Endodermal cell (in vitro differentiated cells): ENCODE results near the gene ZIC2. TPM values are rescaled to one million over a fixed set of nuclear protein-coding genes. Genes with fewer than 3 reads are reported as not detected.

Experiments
- DNase-seq: peaks from one replicate; pipeline ENCODE4 v3.0.0-alpha.2; 2017
- H3K27ac ChIP-seq: 2 replicates; pipeline ENCODE4 v1.5.1; 2013; ENCODE audit warnings: mild to moderate bottlenecking, low read depth, low read length, moderate library complexity
- H3K27me3 ChIP-seq: 2 replicates; pipeline ENCODE4 v1.6.1; 2013; ENCODE audit warnings: mild to moderate bottlenecking, low read length, moderate library complexity; ENCODE audit not compliant: insufficient read depth, control insufficient read depth, poor library complexity, severe bottlenecking
- H3K36me3 ChIP-seq: 2 replicates; pipeline ENCODE4 v1.7.0; 2013; ENCODE audit warnings: mild to moderate bottlenecking, low read length, moderate library complexity; ENCODE audit not compliant: control insufficient read depth, insufficient read depth
- H3K4me1 ChIP-seq: one replicate; pipeline ENCODE4 v1.7.0; 2013; ENCODE audit warnings: low read length; ENCODE audit not compliant: control insufficient read depth, insufficient read depth
- H3K4me3 ChIP-seq: 2 replicates; pipeline ENCODE4 v1.5.1; 2013; ENCODE audit warnings: mild to moderate bottlenecking, low read length, moderate library complexity
- H3K9ac ChIP-seq: 2 replicates; pipeline ENCODE4 v1.6.1; 2013; ENCODE audit warnings: mild to moderate bottlenecking, low read length, moderate library complexity; ENCODE audit not compliant: poor library complexity, severe bottlenecking; ENCODE audit errors: extremely low read depth
- H3K9me3 ChIP-seq: 2 replicates; pipeline ENCODE4 v1.6.1; 2013; ENCODE audit warnings: mild to moderate bottlenecking, low read length, moderate library complexity; ENCODE audit not compliant: control insufficient read depth
- H3K27ac Mint-ChIP-seq: 2 replicates; pipeline ENCODE4 v1.8.0; 2020; ENCODE audit warnings: mixed read lengths
- H3K27me3 Mint-ChIP-seq: 2 replicates; pipeline ENCODE4 v1.8.0; 2021; ENCODE audit warnings: mild to moderate bottlenecking, mixed read lengths; ENCODE audit not compliant: insufficient read depth
- H3K36me3 Mint-ChIP-seq: 2 replicates; pipeline ENCODE4 v1.8.0; 2020; ENCODE audit warnings: low read depth, mixed read lengths
- H3K4me1 Mint-ChIP-seq: 2 replicates; pipeline ENCODE4 v1.8.0; 2020; ENCODE audit warnings: mixed read lengths
- H3K4me3 Mint-ChIP-seq: 2 replicates; pipeline ENCODE4 v1.8.0; 2020; ENCODE audit warnings: mild to moderate bottlenecking, moderate library complexity, mixed read lengths
- H3K9me3 Mint-ChIP-seq: 2 replicates; pipeline ENCODE4 v1.8.0; 2020; ENCODE audit warnings: mild to moderate bottlenecking, mixed read lengths
- CTCF ChIP-seq: fragments of 200-600 bp; sonication (generic); conservative IDR thresholded peaks from 2 replicates; pipeline ENCODE4 v1.5.0; 2021; ENCODE audit warnings: antibody characterized with exemption, mild to moderate bottlenecking
- WGBS, 2 experiments: methylation state at CpG; one replicate each; pipeline versions ENCODE4 v1.1.5 to v1.1.7; 2013; ENCODE audit warnings: missing lambda C conversion rate in 2 of 2, mixed read lengths in 1 of 2; ENCODE audit not compliant: insufficient coverage in 1 of 2, insufficient read length in 1 of 2; 5-methylcytosine and 5-hydroxymethylcytosine counted together
- total RNA-seq, 2 donors: library from RNA; stranded (reverse); fragmentation: NEBNext Ultra II Directional in 1 of 2; extraction: Animal tissue kit (Norgen Biotek cat#: 25700) in 1 of 2; gene quantifications; 2 replicates in 1 of 2; 3 replicates in 1 of 2; pipeline ENCODE4 v1.2.1, GENCODE V29; 2021

Gene ZIC2
- total RNA-seq, 2 donors from 2014 or later: 182 to 301 TPM

GRCh38 chr13:99967869-99968520, 13.6 kb upstream of the ZIC2 start:
- Mint-ChIP-seq H3K9me3 (no peaks in the 10 kb centered on the region), H3K27ac (peak overlapping the region; percentile 80), H3K27me3 (peaks cover 29% of the 10 kb centered on the region), H3K36me3 (peaks cover 16% of the 10 kb centered on the region), H3K4me3 (peak overlapping the region; percentile 81), H3K4me1 (peaks cover 25% of the 10 kb centered on the region)
- Histone ChIP-seq H3K4me1 (peaks cover 5% of the 10 kb centered on the region), H3K27me3 (peaks cover 16% of the 10 kb centered on the region), H3K9ac (peak overlapping the region; percentile 80), H3K4me3 (peak overlapping the region; percentile 97), H3K9me3 (no peaks in the 10 kb centered on the region), H3K27ac (peak overlapping the region; percentile 91), H3K36me3 (peaks cover 28% of the 10 kb centered on the region)
- TF ChIP-seq CTCF: no peak
- 1% methylated on average over 42 to 58 of the region's 58 CpGs for WGBS, 2 experiments
- peak; percentile 72 for DNase-seq

DNA sequence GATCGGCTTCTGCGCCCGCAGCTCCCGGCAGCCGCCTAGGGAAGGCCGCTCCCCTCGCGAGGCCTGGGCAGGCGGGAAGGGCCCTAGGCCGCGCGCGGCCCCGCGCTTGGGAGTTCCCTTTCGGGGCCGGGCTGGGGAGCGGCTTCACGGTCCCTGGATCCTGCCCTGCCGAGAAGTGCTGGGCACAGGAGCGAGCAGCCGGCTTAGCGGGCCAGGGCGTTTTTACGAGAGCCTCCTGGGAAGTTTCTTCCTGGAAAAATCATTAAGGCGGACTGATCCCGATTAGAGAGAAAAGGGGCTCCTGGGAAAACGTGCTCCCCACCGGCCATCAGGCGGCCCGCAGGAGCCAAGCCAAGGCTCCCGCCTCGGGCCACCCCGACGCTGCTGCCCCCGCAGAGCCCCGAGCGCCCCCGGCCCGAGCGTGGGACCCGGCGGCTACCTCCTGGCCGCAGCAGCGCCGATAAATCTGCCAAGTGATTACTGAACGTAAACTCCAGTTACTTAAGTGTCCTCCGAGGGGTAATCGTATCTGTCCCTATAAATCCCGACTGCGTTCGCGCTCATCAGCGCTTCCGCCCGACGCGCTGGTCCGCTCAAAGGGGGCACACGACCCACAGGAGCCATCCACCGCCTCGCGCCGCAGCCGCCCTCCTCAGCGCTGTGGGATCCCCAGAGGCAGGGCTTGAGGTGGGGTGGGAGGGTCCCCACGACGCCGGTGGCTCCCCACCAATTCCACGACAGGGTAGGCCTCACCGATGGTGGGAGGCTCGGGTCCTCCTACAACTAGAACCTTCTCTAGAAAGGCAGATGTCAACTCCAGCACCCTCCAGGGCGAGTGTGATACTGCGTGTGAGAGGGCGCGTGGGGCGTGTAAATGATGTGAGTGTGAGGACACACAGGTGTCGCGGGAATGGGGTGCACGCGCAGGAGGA, 12.8 kb upstream of the ZIC2 start:
- Histone ChIP-seq H3K36me3 (peaks cover 27% of the 10 kb centered on the region), H3K4me1 (peaks cover 5% of the 10 kb centered on the region), H3K27ac (peak overlapping the region; percentile 91), H3K9ac (peak overlapping the region; percentile 80), H3K4me3 (peak overlapping the region; percentile 97), H3K9me3 (no peaks in the 10 kb centered on the region), H3K27me3 (peaks cover 24% of the 10 kb centered on the region)
- H3K27me3 Mint-ChIP-seq: peaks cover 36% of the 10 kb centered on the region
- peaks cover 29% of the 10 kb centered on the region for H3K4me1 Mint-ChIP-seq
- 1% methylated on average over 43 to 81 of the region's 81 CpGs for WGBS, 2 experiments
- H3K36me3 Mint-ChIP-seq: peaks cover 13% of the 10 kb centered on the region
- DNase-seq: peak; percentile 76
- H3K27ac Mint-ChIP-seq: peak overlapping the region; percentile 59
- no peak for TF ChIP-seq CTCF
- no peaks in the 10 kb centered on the region for H3K9me3 Mint-ChIP-seq
- peak overlapping the region; percentile 81 for H3K4me3 Mint-ChIP-seq

DNA sequence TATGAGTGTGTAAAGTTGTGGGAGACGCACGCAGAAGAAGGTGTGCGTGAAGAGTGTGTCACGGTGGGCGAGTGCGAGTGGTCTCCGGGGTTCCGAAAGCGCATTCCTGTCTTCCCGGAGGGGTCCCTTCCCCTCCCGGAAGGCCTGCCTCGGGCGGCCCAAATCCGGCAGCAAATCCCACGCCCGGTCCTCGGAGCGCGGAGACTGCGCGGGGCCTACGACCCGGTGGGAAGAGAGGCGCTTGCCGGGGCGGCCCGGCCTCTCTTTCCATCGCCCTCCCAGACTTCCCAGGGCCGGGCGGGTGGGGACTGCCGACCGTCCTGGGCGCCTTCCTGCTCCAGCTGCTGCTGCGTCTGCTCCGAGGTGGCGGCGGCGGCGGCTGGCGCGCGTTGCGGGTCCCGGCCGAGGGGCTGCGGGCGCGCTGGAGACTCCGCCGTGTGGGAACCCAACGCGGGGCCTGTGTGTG, 12.1 kb upstream of the ZIC2 start:
- peak overlapping the region; percentile 81 for H3K4me3 Mint-ChIP-seq
- no peak for DNase-seq
- Histone ChIP-seq H3K27ac (peak overlapping the region; percentile 91), H3K9ac (peak overlapping the region; percentile 80), H3K36me3 (peaks cover 20% of the 10 kb centered on the region), H3K4me3 (peak overlapping the region; percentile 97), H3K27me3 (peaks cover 27% of the 10 kb centered on the region), H3K4me1 (peaks cover 5% of the 10 kb centered on the region), H3K9me3 (no peaks in the 10 kb centered on the region)
- no peaks in the 10 kb centered on the region for H3K9me3 Mint-ChIP-seq
- peaks cover 42% of the 10 kb centered on the region for H3K27me3 Mint-ChIP-seq
- peaks cover 31% of the 10 kb centered on the region for H3K4me1 Mint-ChIP-seq
- 0 to 1% methylated on average over 24 to 52 of the region's 52 CpGs for WGBS, 2 experiments
- peaks cover 9% of the 10 kb centered on the region for H3K36me3 Mint-ChIP-seq
- TF ChIP-seq CTCF: no peak
- H3K27ac Mint-ChIP-seq: peak overlapping the region; percentile 81
